Ovary (tissue), 9 donors: Measurements from ENCODE around the gene CCNJL. TPM values are rescaled to one million over a fixed set of nuclear protein-coding genes. Genes with fewer than 3 reads are reported as not detected.

ENCODE experiments used
- DNase-seq, 5 donors: peaks; one replicate each; pipeline ENCODE4 v3.0.0-alpha.2; 2019 to 2020
- H3K27ac ChIP-seq, 2 donors: fragments of 200-600 bp; one replicate each; pipeline versions ENCODE4 v1.5.1 to v1.8.0; 2019 to 2022
- H3K27me3 ChIP-seq: fragments of 200-600 bp; one replicate; pipeline ENCODE4 v1.8.0; 2022
- H3K36me3 ChIP-seq: fragments of 200-600 bp; sonication (generic); one replicate; pipeline ENCODE4 v1.5.1; 2019
- H3K4me1 ChIP-seq: one replicate; pipeline ENCODE4 v1.8.1; 2013; ENCODE audit warnings: mild to moderate bottlenecking, moderate library complexity; ENCODE audit not compliant: insufficient read depth
- H3K4me3 ChIP-seq: fragments of 200-600 bp; sonication (generic); one replicate; pipeline ENCODE4 v1.5.1; 2017
- H3K9me3 ChIP-seq, 2 donors: fragments of 200-600 bp in 1 of 2; sonication (generic) in 1 of 2; one replicate each; pipeline versions ENCODE4 v1.5.1 to v1.8.1; 2013 to 2019; ENCODE audit warnings: mild to moderate bottlenecking in 1 of 2, moderate library complexity in 1 of 2
- CTCF ChIP-seq, 3 donors: fragments of 450-650 bp in 2 of 3; fragments of 200-600 bp in 1 of 3; IDR thresholded peaks; one replicate each; pipeline versions ENCODE4 v1.5.1 to v1.8.0; 2016 to 2022; ENCODE audit warnings: antibody characterized with exemption in 3 of 3, mild to moderate bottlenecking in 1 of 3
- EP300 ChIP-seq: sonication (generic); formaldehyde crosslinking; IDR thresholded peaks from one replicate; pipeline ENCODE4 v1.6.1; 2017; ENCODE audit warnings: antibody characterized with exemption
- POLR2A ChIP-seq: fragments of 450-650 bp; IDR thresholded peaks from one replicate; pipeline ENCODE4 v1.6.1; 2017; ENCODE audit warnings: antibody characterized with exemption, mild to moderate bottlenecking, moderate library complexity
- WGBS, 3 donors: extraction: QIAGEN DNeasy Blood & Tissue Kit in 1 of 3; methylation state at CpG; one replicate each; pipeline versions ENCODE4 v1.1.5 to v1.1.7; 2013 to 2017; 5-methylcytosine and 5-hydroxymethylcytosine counted together
- intact Hi-C, 4 donors: fragments of 100-400 bp; cut with DNase I; formaldehyde crosslinking; loops; one replicate each; pipeline versions ENCODE4 v1.11.0 to v1.15.1; 2022 to 2023
- polyA plus RNA-seq, 2 donors: library from polyadenylated mRNA; stranded (reverse); fragments of 200-250 nt in 1 of 2; fragments of 350-450 nt in 1 of 2; fragmentation: Illumina TruSeq in 1 of 2; extraction: RNeasy Lipid Tissue Mini Kit (QIAGEN cat#74804) in 1 of 2; gene quantifications; one replicate each; pipeline ENCODE4 v1.2.3, GENCODE V29; 2013 to 2014
- total RNA-seq, 7 donors: library from RNA; depleted of rRNA in 2 of 7; stranded (reverse); fragments of >200 nt in 2 of 7; fragmentation: NEBNext Ultra II Directional in 3 of 7; extraction: Animal tissue kit (Norgen Biotek cat#: 25700) in 3 of 7; gene quantifications; one replicate each; pipeline versions ENCODE4 v1.1.0 to v1.2.4, GENCODE V29; 2016 to 2023
- donor health status: DM: no; HTN: no; CAD: no; lungs with moderate emphysema.
- donor health status: DM: no; HTN: no; CAD: no.
- donor health status: Bipolar disorder and iron deficiency.
- donor health status: DM: yes; HTN: yes; CAD: no.
- donor health status: DM: no; HTN: no; CAD: no.
- donor health status: DM: yes; HTN: yes; CAD: no.

CCNJL gene
- total and polyA plus RNA-seq, 9 donors: 3.4 to 11.8 (median 6.3) TPM

GRCh38 chr5:160359242-160359641 is 46.9 kb upstream of the CCNJL start:
- Histone ChIP-seq H3K36me3 (no peaks in the 10 kb centered on the region), H3K27ac (no peak overlapping the region)

GRCh38 chr5:160357861-160358411 is 45.6 kb upstream of the CCNJL start:
- Histone ChIP-seq H3K4me1 (no peaks in the 10 kb centered on the region), H3K4me3 (no peak overlapping the region), H3K27me3 (no peaks in the 10 kb centered on the region), H3K27ac (peak overlapping the region; percentile 44 to 75), H3K36me3 (no peaks in the 10 kb centered on the region), H3K9me3 (no peaks in the 10 kb centered on the region)
- WGBS, 3 donors: 10 to 14% (median 12%) methylated on average over 7 of the region's 7 CpGs
- intact Hi-C loops: no loop called here
- no peak for TF ChIP-seq POLR2A
- TF ChIP-seq CTCF (IDR thresholded peaks at IDR 0.05): no peak
- TF ChIP-seq EP300: no peak
- peak in 3 of 5 donors; percentile 47 to 55 (median 50) for DNase-seq

More at GRCh38 chr5:160359242-160359641, 46.9 kb upstream of the CCNJL start:
- Histone ChIP-seq H3K9me3 (no peaks in the 10 kb centered on the region), H3K27me3 (no peaks in the 10 kb centered on the region), H3K4me3 (no peak overlapping the region), H3K4me1 (peaks cover 4% of the 10 kb centered on the region)
- TF ChIP-seq CTCF (IDR thresholded peaks at IDR 0.05): no peak
- no peak for TF ChIP-seq EP300
- TF ChIP-seq POLR2A: no peak
- no peak for DNase-seq
- WGBS, 3 donors: 0% methylated on average over 1 of the region's 1 CpG
- intact Hi-C loops: no loop called here

- WGBS, 3 donors: 23 to 28% (median 27%) methylated on average over 7 of the region's 7 CpGs
- no peak for DNase-seq
- no peaks in the 10 kb centered on the region for H3K27me3 ChIP-seq
- H3K27ac ChIP-seq: peak overlapping the region in 1 of 2 donors; percentile 75
- no peak for TF ChIP-seq EP300
- TF ChIP-seq POLR2A: no peak
- no peak for TF ChIP-seq CTCF (IDR thresholded peaks at IDR 0.05)
- H3K9me3 ChIP-seq: no peaks in the 10 kb centered on the region
- intact Hi-C loops: no loop called here
- H3K4me3 ChIP-seq: no peak overlapping the region
- no peaks in the 10 kb centered on the region for H3K4me1 ChIP-seq
- H3K36me3 ChIP-seq: no peaks in the 10 kb centered on the region
Observed at GRCh38 chr5:160357394-160357793, 45.0 kb upstream of the CCNJL start.

- TF ChIP-seq EP300 (no peak), POLR2A (no peak), CTCF (IDR thresholded peaks at IDR 0.05) (no peak)
- DNase-seq: peak in 1 of 5 donors; percentile 51
- no peaks in the 10 kb centered on the region for H3K4me1 ChIP-seq
- intact Hi-C loops: no loop called here
- no peaks in the 10 kb centered on the region for H3K36me3 ChIP-seq
- peak overlapping the region; percentile 5 to 75 for H3K27ac ChIP-seq
- H3K9me3 ChIP-seq: no peaks in the 10 kb centered on the region
- H3K4me3 ChIP-seq: no peak overlapping the region
- no peaks in the 10 kb centered on the region for H3K27me3 ChIP-seq
- WGBS, 3 donors: 46 to 65% (median 57%) methylated on average over 7 of the region's 7 CpGs
Observed at GRCh38 chr5:160356550-160357347, 44.4 kb upstream of the CCNJL start.
